K562 (cell line): Measurements from ENCODE around the gene CHPF. TPM values are rescaled to one million over a fixed set of nuclear protein-coding genes. Genes with fewer than 3 reads are reported as not detected.

ENCODE experiments used
- ATF7 ChIP-seq: fragments of 450-650 bp; IDR thresholded peaks from 2 replicates; pipeline ENCODE4 v1.7.1; 2014; ENCODE audit warnings: mild to moderate bottlenecking, moderate library complexity
- CBFB ChIP-seq: sonication (generic); formaldehyde crosslinking; IDR thresholded peaks from 2 replicates; pipeline ENCODE4 v1.4.0; 2020; ENCODE audit warnings: mild to moderate bottlenecking, missing genetic modification reagents
- EP400 ChIP-seq: fragments of 450-650 bp; IDR thresholded peaks from 2 replicates; pipeline ENCODE4 v1.6.1; 2017; ENCODE audit warnings: antibody characterized with exemption, mild to moderate bottlenecking, moderate library complexity
- ETV6 ChIP-seq, 3 experiments: fragments of 150-350 bp in 1 of 3; sonication (generic) in 1 of 3; formaldehyde crosslinking in 1 of 3; IDR thresholded peaks; 2 replicates each; pipeline versions ENCODE4 v1.6.1 to v1.8.0; 2014 to 2022; ENCODE audit warnings: borderline replicate concordance in 2 of 3, low read depth in 2 of 3, antibody characterized with exemption in 1 of 3, low read length in 1 of 3, mild to moderate bottlenecking in 1 of 3, missing genetic modification reagents in 1 of 3
- FOXK2 ChIP-seq, 2 experiments: fragments of 450-650 bp; IDR thresholded peaks in 1 of 2; conservative IDR thresholded peaks in 1 of 2; 2 replicates each; pipeline ENCODE4 v1.6.1; 2016; ENCODE audit warnings: low read depth in 2 of 2, mild to moderate bottlenecking in 1 of 2
- JUN ChIP-seq, 2 experiments: sonication (generic) in 1 of 2; formaldehyde crosslinking in 1 of 2; IDR thresholded peaks; 2 replicates each; pipeline versions ENCODE4 v1.6.1 to v1.8.0; 2012 to 2022; ENCODE audit warnings: borderline replicate concordance in 2 of 2, mild to moderate bottlenecking in 2 of 2, improper control_type of control experiment in 1 of 2, low read depth in 1 of 2, low read length in 1 of 2, missing genetic modification reagents in 1 of 2
- RAD21 ChIP-seq, 2 experiments: fragments of 250-450 bp in 1 of 2; fragments of 450-650 bp in 1 of 2; sonication (Bioruptor Pico) in 1 of 2; formaldehyde crosslinking in 1 of 2; IDR thresholded peaks in 1 of 2; conservative IDR thresholded peaks in 1 of 2; 2 replicates each; pipeline versions ENCODE4 v1.4.0 to v1.8.0; 2020 to 2022; ENCODE audit warnings: mild to moderate bottlenecking in 2 of 2, moderate library complexity in 1 of 2
- RAD51 ChIP-seq: fragments of 450-650 bp; IDR thresholded peaks from 2 replicates; pipeline ENCODE4 v1.7.1; 2016; ENCODE audit warnings: low read depth, mild to moderate bottlenecking, borderline replicate concordance
- XRCC3 ChIP-seq: fragments of 450-650 bp; IDR thresholded peaks from 2 replicates; pipeline ENCODE4 v1.6.1; 2017; ENCODE audit warnings: mild to moderate bottlenecking, moderate library complexity
- ZNF175 ChIP-seq: fragments of 200-800 bp; sonication (Bioruptor generic); IDR thresholded peaks from 2 replicates; pipeline ENCODE4 v1.6.1; 2016; ENCODE audit warnings: low read depth, mild to moderate bottlenecking, missing genetic modification characterization, missing compliant biosample characterization
- ZNF444 ChIP-seq: fragments of 250-450 bp; sonication (Bioruptor Pico); IDR thresholded peaks from 2 replicates; pipeline ENCODE4 v1.4.0; 2020; ENCODE audit warnings: mild to moderate bottlenecking, moderate library complexity
- polyA plus RNA-seq, 8 experiments: library from polyadenylated mRNA; depleted of rRNA in 4 of 8; stranded (reverse) in 5 of 8; unstranded in 3 of 8; fragments of >200 nt; fragmentation: Nextera tagmentation in 2 of 8; fragmentation: Illumina TruSeq in 1 of 8; extraction: Ambion mirVana in 2 of 8; extraction: Trizol in 1 of 8; gene quantifications; 2 replicates each; pipeline versions ENCODE4 v1.2.1 to v1.2.3, GENCODE V29; 2011 to 2014; ENCODE audit warnings: inconsistent platforms in 1 of 8, missing spikeins in 1 of 8
- total RNA-seq, 7 experiments: library from RNA; depleted of rRNA in 6 of 7; stranded (reverse); fragments of >200 nt in 6 of 7; fragmentation: Illumina TruSeq in 2 of 7; extraction: Trizol in 2 of 7; gene quantifications; 2 replicates each; pipeline versions ENCODE4 v1.2.1 to v1.2.3, GENCODE V29; 2011 to 2021; ENCODE audit warnings: low replicate concordance in 1 of 7
- TF ChIP-seq, protein P1 (sequence below): fragments of 250-450 bp; sonication (Bioruptor Pico); IDR thresholded peaks from 2 replicates; pipeline ENCODE4 v1.5.1; 2021; ENCODE audit warnings: mild to moderate bottlenecking
- TF ChIP-seq, protein P2 (sequence below): sonication (generic); formaldehyde crosslinking; IDR thresholded peaks from 2 replicates; pipeline ENCODE4 v1.8.0; 2023; ENCODE audit warnings: missing genetic modification reagents, mild to moderate bottlenecking, borderline replicate concordance
- TF ChIP-seq, protein P3 (sequence below), 3 experiments: fragments of 200-800 bp in 1 of 3; sonication (Bioruptor generic) in 1 of 3; sonication (generic) in 1 of 3; formaldehyde crosslinking in 1 of 3; IDR thresholded peaks; 2 replicates each; pipeline versions ENCODE4 v1.6.1 to v1.8.0; 2016 to 2022; ENCODE audit warnings: mild to moderate bottlenecking in 2 of 3, missing compliant biosample characterization in 2 of 3, missing genetic modification characterization in 2 of 3, missing genetic modification reagents in 1 of 3

CHPF gene
- total and polyA plus RNA-seq, 9 of the 15 experiments (the other 6 are each of a cell fraction or from before 2014, with no cell fraction given), result 0.15 to 57.2 (median 7.9) TPM

DNA sequence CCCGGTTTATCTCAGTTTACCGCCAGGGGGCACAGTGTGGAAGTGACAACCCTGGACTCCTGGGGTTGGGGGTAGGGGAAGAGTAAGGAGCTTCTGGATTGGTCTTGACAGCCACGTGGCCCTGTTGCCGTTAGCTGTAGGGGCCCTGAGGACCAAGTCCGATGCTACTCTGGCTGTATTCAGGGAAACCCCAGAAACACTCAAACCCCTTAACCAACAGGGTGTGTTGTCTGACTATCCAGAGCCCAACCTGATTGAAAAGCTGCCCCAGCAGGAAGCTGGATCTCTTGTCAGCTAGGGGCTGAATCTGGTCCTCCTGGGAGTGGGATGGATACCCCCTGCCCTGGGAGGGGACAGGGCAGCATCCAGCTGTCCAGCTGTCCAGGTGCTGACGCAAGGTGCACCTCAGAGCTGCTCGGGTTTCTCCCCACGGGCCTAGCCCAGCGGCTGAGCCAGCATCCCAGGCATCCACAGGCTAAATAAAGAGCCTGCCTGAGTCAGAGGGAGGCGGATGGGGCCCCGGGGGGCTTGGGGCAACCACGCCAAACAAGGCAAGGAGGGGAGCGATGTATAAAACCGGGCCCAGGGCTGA, 48.0 kb downstream of the CHPF start (continued):
- no peak for TF ChIP-seq ETV6 (IDR thresholded peaks at IDR 0.05; ENCODE audit: borderline replicate concordance in 1 of 2, low read depth in 2 of 2, low read length in 1 of 2)
- TF ChIP-seq ETV6 (CRISPR knock-in tag; IDR thresholded peaks at IDR 0.05; ENCODE audit: borderline replicate concordance), result no peak
- TF ChIP-seq ZNF175 (CRISPR knock-in tag), result no peak
- no peak for TF ChIP-seq CBFB
- TF ChIP-seq, protein P1, sequence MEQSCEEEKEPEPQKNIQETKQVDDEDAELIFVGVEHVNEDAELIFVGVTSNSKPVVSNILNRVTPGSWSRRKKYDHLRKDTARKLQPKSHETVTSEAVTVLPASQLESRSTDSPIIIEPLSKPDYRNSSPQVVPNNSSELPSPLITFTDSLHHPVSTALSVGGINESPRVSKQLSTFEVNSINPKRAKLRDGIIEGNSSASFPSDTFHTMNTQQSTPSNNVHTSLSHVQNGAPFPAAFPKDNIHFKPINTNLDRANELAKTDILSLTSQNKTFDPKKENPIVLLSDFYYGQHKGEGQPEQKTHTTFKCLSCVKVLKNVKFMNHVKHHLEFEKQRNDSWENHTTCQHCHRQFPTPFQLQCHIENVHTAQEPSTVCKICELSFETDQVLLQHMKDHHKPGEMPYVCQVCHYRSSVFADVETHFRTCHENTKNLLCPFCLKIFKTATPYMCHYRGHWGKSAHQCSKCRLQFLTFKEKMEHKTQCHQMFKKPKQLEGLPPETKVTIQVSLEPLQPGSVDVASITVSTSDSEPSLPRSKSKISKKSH (CRISPR knock-in tag), result no peak
- TF ChIP-seq, protein P2, sequence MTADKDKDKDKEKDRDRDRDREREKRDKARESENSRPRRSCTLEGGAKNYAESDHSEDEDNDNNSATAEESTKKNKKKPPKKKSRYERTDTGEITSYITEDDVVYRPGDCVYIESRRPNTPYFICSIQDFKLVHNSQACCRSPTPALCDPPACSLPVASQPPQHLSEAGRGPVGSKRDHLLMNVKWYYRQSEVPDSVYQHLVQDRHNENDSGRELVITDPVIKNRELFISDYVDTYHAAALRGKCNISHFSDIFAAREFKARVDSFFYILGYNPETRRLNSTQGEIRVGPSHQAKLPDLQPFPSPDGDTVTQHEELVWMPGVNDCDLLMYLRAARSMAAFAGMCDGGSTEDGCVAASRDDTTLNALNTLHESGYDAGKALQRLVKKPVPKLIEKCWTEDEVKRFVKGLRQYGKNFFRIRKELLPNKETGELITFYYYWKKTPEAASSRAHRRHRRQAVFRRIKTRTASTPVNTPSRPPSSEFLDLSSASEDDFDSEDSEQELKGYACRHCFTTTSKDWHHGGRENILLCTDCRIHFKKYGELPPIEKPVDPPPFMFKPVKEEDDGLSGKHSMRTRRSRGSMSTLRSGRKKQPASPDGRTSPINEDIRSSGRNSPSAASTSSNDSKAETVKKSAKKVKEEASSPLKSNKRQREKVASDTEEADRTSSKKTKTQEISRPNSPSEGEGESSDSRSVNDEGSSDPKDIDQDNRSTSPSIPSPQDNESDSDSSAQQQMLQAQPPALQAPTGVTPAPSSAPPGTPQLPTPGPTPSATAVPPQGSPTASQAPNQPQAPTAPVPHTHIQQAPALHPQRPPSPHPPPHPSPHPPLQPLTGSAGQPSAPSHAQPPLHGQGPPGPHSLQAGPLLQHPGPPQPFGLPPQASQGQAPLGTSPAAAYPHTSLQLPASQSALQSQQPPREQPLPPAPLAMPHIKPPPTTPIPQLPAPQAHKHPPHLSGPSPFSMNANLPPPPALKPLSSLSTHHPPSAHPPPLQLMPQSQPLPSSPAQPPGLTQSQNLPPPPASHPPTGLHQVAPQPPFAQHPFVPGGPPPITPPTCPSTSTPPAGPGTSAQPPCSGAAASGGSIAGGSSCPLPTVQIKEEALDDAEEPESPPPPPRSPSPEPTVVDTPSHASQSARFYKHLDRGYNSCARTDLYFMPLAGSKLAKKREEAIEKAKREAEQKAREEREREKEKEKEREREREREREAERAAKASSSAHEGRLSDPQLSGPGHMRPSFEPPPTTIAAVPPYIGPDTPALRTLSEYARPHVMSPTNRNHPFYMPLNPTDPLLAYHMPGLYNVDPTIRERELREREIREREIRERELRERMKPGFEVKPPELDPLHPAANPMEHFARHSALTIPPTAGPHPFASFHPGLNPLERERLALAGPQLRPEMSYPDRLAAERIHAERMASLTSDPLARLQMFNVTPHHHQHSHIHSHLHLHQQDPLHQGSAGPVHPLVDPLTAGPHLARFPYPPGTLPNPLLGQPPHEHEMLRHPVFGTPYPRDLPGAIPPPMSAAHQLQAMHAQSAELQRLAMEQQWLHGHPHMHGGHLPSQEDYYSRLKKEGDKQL, result no peak
- TF ChIP-seq ATF7, result 0 out of 2 replicates have a peak, but pooled peaks have one; percentile 16
- TF ChIP-seq RAD21 (CRISPR knock-in tag; conservative IDR thresholded peaks at IDR 0.05 in 1 of 2, IDR thresholded peaks at IDR 0.05 in 1 of 2), result peak; percentile 65 to 73
- TF ChIP-seq FOXK2 (conservative IDR thresholded peaks at IDR 0.05 in 1 of 2, IDR thresholded peaks at IDR 0.05 in 1 of 2; ENCODE audit: low read depth in 2 of 2), result peak; percentile 85 to 90
- peak; percentile 43; the same call in 1 of the 2 replicates for TF ChIP-seq JUN (IDR thresholded peaks at IDR 0.05; ENCODE audit: borderline replicate concordance, low read depth, low read length)
- TF ChIP-seq JUN (CRISPR knock-in tag; IDR thresholded peaks at IDR 0.05; ENCODE audit: borderline replicate concordance), result no peak
- TF ChIP-seq XRCC3, result no peak
- TF ChIP-seq ZNF444 (CRISPR knock-in tag), result no peak
- peak; percentile 28; the same call in 1 of the 2 replicates for TF ChIP-seq EP400
- TF ChIP-seq, protein P3, sequence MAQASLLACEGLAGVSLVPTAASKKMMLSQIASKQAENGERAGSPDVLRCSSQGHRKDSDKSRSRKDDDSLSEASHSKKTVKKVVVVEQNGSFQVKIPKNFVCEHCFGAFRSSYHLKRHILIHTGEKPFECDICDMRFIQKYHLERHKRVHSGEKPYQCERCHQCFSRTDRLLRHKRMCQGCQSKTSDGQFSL (CRISPR knock-in tag; IDR thresholded peaks at IDR 0.05), result no peak
- TF ChIP-seq, protein P3 (tag; IDR thresholded peaks at IDR 0.05), result 0 out of 4 replicates have a peak, but pooled peaks of 1 of the 2 experiments have one; percentile 24
- peak; percentile 84 for TF ChIP-seq RAD51
